Kidney glomerular epithelial cell (primary cell): ENCODE data around the gene ZNF837.

Source experiments
- DNase-seq: peaks from one replicate; lab custom pipeline; 2025; lab: John Stamatoyannopoulos, UW

Gene ZNF837

DNA sequence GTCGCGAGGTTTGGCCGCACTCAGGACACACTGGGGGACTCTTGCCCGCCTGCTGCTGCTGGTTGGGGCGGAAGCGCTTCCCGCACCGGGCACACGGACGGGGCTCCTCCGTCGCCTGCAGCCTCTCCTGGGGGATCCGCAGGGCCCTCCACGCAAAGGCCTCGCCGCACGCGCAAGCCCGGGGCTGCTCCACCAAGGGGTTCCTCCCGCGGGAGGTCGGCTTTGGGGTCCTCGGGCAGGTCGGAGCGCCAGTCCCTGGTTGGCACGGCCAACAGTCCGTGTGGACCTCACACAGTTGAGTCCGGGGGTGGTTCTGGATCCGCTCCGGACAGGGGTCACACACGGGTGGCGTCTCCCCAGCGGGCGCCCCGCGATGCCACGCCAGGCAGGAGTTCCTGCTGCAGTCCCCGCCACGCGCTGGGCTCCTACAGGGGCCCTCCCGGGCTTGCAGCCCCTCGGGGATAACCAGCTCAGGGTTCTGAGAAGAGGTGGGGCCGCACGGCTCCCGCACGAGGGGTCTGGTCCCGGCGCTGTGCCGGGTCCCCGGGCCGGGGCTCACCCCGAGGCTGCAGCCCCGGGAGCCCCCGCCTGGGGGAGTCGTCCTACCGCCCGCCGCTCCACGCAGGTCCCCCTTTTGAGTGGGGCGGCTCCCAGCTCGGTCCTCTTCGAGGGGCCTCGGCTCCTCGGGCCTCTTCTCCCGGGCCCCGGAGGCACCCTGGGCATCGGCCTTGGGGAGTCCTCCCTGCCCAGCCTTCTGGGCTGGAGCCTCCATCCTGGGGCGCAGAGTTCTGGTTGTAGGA lies 12.1 kb downstream of the ZNF837 start:
- no peak for DNase-seq

DNA sequence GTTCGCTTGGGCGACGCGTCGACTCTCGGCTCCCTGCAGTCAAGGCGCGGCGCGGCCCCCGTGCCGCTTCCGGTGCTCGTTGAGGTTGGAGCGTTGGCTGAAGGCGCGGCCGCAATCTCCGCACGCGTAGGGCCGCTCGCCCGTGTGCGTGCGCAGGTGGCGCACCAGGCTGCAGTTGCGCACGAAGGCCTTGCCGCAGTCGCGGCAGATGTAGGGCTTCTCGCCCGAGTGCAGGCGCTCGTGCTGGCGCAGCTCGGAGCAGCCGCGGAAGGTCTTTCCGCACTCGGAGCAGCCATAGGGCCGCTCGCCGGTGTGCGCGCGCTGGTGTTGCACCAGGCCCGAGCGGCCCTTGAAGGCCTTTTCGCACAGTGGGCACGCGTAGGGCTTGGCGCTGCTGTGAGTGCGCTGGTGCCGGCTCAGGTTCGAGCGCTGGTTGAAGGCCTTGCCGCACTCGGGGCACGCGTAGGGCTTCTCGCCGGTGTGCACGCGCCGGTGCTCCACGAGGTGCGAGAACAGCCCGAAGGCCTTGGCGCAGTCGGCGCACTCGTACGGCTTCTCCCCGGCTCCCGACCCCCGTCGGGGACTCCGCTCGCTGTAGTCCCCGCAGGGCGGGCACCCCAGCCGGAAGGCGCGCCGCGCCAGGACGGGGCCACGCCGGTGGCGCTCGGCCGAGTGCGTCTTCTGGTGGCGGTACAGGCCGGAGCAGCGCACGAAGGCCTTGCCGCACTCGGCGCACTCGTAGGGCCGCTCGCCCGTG lies 13.0 kb downstream of the ZNF837 start:
- no peak for DNase-seq

DNA sequence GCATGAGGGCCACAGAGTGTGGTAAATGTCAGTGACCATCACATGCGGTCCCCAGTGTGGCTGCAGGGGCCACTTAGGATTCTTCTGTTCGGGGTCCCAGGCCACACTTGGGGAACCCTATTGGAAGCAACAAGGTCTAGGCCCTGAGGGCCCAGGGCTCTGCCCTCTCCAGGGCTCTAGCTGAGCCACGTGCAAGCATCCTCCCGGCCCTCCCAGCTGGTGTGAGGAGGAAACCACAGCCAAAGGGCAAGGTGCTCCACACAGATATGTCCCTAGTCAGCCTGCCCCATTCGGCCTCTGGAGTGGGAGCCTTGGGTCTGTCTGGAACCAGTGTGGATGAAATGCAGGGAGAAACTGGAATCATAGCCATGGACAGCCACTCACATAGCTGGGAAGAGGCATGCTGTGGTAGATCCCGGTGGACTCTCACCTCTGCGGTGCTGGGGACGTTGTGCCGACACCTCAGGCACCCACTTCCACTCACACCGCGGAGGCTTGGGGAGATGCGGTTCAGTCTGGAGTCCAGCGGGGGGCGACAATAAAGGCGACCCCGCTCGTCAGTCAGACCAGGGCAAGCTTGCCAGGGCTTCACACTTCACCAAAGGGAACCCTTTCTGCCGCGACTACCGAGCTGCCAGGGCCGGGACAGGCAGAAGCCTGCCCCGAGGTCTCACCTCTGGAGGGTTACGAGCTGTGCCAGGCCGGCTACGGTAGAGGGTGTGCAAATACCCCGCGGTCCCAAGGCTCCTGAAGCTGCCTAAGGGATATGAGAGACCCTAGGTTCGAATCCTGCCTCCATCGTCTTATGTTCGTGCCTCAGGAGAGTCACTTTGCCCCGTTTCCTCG lies 14.0 kb downstream of the ZNF837 start:
- no peak for DNase-seq

DNA sequence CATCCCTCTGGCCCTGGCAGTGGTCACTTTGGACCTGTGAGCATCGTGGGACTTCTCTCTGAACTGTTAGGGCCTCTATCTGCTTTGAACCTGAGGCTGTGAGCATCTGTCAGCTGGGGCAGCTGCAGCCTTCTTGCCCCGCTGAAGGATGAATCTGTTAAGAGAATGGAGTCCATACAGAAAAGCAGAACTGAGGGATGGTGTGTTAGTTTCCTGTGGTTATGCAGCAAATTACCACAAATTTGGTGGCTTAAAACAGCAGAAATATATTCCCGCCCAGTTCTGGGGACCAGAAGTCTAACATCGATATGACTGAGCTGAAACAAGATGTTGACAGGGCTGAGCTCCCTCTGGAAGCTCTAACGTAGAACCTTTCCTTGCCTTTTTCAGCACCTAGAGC lies 16.7 kb downstream of the ZNF837 start:
- no peak for DNase-seq

DNA sequence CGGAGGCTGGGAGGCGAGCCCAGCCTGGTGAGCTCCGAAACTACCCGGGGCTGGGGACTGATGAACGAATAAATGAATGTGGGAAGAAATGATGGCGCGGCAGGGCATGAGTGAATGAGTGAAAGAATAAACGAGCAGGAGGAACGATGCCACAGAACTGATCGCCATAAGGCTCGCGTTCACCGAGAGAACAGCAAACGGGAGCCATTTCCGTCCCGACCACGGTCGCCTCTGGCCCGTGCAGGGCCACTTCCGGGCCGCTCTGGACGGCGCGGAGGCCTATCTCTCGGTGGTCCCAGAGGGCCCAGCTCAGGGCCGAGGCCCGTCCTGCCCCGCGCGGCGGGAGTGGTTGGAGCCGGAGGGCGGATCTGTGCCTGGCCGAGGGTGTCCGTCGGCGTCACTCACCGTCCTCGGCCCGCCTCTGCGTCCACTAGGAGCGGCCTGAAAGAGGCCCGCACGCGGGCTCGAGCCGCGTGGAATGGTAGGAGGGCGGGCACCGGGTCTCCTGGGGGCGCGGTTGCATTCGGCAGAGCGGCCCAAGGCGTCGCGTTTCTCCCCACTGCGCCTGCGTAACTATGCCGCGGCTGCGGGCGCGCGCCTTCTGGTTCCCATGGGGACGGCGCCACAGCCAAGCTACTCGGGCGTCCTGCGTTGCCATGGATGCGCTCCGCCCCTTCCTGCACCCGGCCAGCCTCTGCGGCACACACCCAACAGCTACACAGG lies 18.4 kb downstream of the ZNF837 start, which contains the start of gene ZNF497:
Gene ZNF497 (minus strand): TSS at position 480 of the 723 bp plus-strand sequence. CDS start 5,116 bp downstream, outside the sequence.
- peak; percentile 89 for DNase-seq

DNA sequence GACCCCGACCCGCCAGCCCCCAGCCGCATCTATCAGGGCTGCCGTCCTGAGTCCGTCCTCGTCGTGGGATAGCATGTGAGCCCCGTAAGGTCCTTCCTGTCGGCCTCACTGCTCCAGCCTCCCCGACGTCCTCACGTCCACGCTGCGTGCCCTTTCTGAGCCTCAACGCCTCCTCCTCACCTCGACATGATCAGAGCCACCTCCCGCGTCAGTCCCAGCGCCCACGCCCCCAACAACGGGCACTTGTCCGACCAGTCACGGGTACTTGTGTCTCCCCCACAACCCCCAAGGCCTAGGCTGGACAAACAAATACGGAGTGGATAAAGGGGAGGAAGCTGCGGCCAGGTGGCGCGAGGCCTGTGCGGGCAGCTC lies 18.9 kb downstream of the ZNF837 start:
- DNase-seq = no peak

DNA sequence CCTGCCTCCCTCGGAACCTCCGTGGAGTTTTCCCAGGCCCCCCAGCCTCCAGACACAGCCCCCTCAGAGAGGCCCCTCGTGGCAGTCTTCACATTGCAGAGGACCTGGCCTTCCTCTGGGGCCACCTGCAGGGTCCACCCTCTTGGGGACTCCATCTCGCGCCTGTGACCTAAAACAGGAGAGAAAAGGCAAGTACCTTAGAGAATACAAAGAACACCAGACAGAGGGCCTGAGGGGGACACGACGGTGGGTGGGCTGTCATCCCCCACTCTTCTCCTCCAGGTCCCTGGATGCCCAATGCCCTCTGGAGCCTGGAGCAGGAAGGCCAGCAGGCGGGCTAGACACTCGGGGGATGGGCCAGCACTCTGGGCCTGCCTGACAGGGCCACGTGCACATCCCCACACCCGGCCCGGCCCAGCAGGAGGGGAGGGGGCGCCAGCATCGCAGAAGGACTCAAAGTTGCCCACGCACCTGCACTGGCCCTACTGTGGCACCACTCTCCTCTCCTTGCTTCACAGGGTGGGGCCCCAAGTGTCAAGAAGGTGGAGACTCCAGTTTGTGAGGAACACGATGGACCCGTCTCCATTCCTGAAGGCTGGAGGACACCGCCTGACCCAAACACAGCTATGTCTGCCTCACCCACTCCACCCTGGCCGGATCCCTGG lies 23.2 kb downstream of the ZNF837 start:
- DNase-seq = no peak

DNA sequence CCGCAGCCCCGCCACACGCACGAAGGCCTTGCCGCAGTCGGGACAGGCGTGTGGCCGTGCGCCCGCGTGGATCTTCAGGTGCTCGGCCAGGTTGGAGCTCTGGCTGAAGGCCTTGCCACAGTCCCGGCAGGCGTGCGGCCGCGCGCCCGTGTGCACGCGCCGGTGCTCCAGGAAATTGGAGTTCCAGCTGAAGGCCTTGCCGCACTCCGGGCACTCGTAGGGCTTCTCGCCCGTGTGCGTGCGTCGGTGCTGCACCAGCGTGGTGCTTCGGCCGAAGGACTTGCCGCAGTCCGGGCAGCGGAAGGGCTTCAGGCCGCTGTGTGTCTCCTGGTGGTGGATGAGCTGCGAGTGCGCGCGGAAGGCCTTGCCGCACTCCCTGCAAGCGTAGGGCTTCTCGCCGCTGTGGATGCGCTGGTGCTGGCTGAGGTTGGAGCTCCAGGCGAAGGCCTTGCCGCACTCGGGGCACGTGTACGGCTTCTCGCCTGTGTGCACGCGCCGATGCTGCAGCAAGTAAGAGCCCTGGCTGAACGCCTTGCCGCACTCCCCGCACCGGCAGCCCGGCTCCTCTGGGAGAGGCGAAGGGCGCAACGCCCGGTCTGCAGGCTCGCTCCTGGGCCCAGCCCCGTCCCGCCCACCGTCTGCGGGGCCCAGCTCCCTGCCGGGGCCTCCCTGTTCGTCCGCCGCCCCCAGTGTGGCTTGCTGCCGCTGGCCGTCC lies 23.9 kb downstream of the ZNF837 start:
- DNase-seq = no peak

DNA sequence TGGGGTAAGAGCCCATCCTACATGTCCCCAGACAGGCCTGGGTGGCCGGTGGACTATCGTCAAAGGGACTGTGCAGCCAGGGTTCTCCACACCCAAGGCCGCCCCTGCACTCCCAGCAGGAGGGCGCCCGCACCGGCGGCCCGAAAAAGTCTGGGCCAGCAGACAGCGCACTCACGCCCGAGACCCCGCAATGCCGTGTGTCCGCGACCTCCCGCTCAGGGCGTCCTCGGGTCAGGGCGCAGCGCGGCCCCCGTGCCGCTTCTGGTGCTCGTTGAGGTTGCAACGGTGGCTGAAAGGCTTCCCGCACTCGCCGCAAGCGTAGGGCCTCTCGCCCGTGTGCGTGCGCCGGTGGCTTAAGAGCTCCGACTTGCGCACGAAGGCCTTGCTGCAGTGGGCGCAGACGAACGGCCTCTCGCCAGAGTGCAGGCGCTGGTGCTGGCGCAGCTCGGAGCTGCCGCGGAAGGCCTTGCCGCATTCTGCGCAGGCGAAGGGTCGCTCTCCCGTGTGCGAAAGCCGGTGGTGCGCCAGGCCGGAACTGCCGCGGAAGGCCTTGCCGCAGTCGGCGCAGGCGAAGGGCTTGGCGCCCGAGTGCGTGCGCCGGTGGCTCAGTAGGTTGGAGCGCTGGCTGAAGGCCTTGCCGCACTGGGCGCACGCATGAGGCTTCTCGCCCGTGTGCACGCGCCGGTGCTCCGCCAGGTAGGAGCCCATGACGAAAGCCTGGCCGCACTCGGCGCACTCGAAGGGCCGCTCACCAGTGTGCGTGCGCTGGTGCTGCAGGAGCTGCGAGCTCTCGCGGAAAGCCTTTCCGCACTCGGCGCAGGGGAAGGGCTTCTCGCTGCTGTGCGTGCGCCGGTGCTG lies 24.7 kb downstream of the ZNF837 start:
- DNase-seq = no peak

DNA sequence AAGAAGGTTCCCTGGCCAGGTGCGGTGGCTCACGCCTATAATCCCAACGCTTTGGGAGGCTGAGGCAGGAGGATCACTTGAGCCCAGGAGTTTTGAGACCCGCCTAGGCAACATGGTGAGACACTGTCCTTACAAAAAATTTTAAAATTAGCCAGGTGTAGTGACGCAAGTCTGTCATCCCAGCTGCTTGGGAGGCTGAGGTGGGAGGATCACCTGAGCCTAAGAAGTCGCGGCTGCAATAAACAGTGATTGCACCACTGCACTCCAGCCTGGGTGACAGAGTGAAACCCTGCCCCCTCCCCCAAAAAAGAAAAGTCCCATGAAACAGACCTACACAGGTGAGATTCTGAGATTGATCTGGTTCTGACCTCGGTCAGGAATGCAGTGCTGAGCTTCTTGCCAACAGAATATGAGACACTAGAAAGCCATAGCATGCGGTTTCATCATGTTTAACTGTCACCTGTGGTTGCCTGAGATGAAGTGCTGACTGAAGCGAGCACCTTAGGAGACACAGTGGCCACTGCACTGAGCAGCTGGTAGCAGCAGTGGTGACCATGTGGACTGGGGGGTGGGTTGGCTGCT lies 25.5 kb downstream of the ZNF837 start:
- DNase-seq = no peak

DNA sequence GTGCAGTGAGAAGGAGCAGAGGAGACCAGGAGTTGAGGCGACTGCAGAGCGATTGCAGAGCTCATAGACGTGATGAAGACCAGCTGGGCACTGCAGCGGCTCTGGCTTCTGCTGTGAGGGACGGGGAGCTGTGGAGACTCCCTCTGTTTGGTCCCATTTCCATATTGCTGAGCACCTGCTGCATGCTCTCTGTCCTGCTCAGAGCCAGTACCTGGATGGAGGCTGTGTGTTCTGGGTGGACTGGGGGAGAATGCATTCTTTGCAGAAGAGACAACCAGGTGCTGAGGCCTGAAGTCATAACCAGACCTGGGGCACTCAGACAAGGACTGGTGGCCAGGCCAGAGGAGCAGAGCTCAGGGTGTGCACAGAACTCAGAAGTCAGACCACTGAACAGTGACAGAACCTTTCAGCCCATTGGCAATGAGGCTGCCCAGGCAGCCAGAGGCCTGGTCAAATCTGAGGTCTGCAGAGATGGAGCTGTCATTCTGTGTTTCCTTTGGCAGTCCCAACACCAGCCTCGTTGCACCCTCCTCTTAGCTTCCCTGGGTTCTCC lies 26.3 kb downstream of the ZNF837 start:
- no peak for DNase-seq

DNA sequence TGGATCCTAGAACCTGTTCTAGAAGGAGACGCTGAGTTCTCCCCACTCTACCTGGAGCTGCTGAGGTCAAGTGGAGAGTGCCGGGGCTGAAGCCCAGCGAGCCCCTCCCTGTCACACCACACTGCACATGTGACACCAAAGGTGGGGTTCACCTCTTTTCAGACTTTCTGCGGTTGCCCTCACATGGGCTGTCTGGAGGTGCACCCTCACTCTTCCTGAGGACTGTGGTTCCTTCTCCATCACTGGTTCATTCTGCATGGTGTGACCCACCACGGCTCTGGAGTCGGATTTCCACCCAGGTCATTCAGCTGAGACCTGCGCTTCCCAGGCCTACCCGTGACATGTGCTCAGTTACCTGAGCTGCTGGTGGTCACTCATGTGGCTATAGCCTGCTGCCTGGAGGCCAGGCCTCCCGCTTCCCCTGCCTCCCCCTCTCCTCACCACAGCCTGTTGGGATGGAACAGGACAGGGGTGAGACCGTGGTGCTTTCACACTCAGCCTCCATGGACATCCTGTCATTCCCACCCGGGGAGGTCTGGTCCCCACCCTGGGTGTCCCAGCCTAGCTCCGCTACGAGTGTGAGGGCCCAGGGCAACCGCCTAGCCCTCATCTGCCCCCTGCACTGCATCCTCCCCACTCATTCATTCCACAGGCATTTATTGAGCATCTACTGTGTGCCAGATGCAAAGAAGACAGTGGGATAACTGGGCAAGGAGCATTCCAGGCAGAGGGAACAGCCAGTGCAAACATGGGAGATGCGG lies 26.9 kb downstream of the ZNF837 start:
- DNase-seq = no peak

DNA sequence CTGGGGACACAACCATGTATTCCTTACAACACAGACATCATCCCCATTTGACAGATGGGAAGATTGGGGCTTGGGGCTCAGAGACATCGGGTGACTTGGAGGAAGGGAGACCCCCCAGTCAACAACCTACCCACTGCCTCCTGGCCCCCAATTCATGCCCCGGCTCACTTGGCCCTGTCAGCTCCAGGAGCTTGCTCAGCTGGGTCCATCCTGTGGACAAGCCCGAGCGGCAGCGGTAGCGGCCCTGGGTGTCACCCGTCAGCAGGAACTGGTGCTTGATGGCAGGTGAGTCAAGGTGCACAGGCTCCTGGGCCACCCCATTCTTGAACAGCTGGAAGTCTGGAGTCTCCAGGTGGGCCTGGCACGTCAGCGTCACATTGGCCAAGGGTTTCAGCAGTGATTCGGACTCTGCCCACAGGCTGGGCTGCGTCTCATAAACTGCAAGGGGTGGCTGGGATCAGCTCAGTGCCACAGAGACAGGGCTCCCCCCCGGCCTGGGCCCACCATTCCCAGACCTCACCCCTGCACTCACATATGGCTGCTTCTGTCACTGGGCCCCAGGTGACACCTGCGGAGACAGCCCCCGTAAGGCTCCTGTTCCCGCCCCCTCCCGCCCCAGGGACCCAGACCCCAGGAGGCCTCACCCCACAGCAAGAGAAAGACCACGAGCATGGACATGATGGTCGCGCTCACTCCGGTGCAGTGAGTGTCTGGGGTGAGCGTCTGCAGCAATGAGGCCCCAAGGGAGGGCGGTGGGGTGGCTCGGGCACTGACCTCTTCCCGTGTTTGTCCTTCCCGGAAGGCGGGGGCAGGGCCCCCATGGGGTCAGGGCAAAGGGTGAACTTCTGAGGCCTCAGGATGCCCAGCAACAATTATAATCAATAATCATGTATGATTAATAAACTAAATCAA lies 27.8 kb downstream of the ZNF837 start, which contains the start of gene A1BG:
Gene A1BG (minus strand): TSS at position 733 of the 912 bp plus-strand sequence. CDS start 55 bp downstream, at position 678.
- no peak for DNase-seq

DNA sequence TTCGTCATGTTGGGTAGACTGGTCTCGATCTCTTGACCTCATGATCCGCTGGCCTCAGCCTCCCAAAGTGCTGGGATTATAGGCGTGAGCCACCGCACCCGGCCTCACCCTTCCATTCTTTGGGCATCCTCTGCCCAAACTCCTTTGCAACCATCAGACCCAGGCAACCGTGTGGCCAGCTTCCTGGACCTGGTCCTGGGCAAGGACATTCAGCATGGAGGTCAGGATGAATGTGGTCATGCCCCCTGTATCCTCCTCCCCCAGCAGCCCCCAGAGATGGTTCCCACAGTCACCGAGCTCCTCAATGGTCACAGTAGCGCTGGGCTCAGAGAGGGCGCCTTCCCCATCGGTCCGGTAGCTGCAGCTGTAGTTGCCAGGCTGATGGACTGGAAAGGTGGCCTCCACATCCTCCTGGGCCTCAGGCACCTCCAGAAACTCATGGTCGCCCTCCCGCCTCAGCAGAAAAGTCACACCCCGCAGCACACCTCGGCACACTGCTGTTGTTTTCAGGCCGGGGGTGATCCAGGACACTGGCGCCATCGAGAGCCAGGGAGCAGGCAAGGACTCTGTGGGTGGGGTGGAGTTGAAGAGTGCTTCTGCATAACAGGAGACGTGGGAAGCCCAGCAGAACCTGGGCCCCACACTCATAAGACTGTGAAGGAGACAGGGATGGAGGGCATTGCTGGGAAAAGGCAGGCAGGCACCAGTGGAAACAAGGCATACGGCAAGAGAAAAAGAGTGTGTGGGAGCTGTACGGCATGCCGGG lies 28.7 kb downstream of the ZNF837 start:
- DNase-seq = no peak

DNA sequence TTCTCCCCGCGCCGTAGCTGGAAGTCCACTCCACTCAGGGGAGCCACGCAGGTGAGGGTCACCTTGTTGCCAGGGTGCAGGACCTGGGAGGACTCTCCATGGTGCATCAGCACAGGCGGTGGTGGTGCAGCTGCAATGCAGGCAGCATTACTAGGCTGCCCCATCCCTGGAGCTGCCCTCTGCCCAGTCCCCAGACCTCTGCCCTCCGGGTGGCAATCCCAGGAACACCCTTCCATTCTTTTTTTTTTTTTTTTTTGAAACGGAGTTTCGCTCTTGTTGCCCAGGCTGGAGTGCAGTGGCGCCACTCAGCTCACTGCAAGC lies 29.3 kb downstream of the ZNF837 start:
- no peak for DNase-seq

DNA sequence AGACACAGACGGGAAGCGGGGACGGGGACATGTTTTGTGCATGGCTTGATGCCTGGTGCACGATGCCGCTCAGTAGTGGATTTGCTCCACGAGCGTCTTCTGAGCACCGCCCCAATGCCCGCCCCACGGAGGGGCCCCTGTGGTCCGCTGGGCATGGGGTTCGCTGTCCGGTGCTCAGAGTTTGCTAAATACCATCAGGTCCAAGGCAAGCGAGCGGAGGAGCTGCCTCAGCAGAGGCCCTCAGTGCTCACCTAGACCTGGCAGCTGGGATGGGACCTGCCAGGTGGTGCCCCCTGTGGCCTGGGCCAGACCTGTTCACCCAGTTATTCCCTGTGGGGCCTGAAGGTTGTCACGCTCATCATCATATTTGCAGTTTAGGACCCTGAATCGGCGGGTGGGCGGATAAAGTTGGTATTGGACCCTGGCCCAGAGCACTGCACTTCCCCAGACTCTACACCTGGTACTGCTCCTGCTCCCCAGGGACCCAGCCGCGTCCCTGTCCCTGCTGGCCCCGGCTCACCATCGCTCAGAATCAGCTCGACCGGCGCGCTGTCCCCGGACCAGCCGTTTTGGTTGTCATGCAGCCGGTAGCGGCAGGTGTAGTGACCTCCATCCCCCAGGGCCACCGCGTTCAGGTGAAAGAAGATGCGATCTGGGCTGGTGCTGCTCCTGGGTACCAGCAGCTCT lies 29.8 kb downstream of the ZNF837 start:
- DNase-seq = no peak
